HepG2 (cell line): ENCODE measurements around the gene TBCCD1. TPM values are rescaled to one million over a fixed set of nuclear protein-coding genes. Genes with fewer than 3 reads are reported as not detected.

Experiments used
- DPF2 ChIP-seq: sonication (generic); formaldehyde crosslinking; IDR thresholded peaks from 2 replicates; pipeline ENCODE4 v1.4.0; 2020; ENCODE audit warnings: mild to moderate bottlenecking, low read depth, missing genetic modification reagents, borderline replicate concordance
- ERF ChIP-seq: IDR thresholded peaks from 2 replicates; pipeline ENCODE4 v1.6.1; 2018; ENCODE audit warnings: missing biosample characterization, missing genetic modification reagents
- ESRRA ChIP-seq: sonication (generic); formaldehyde crosslinking; IDR thresholded peaks from 2 replicates; pipeline ENCODE4 v1.5.1; 2020; ENCODE audit warnings: mild to moderate bottlenecking, low read depth, missing genetic modification reagents
- FOXC1 ChIP-seq: sonication (generic); formaldehyde crosslinking; IDR thresholded peaks from 2 replicates; pipeline ENCODE4 v1.8.0; 2022; ENCODE audit warnings: mild to moderate bottlenecking, missing genetic modification reagents, borderline replicate concordance
- FOXK2 ChIP-seq: fragments of 450-650 bp; IDR thresholded peaks from 2 replicates; pipeline ENCODE4 v1.6.1; 2016
- HHEX ChIP-seq: IDR thresholded peaks from 2 replicates; pipeline ENCODE4 v1.6.1; 2016; ENCODE audit warnings: control low read depth
- PAWR ChIP-seq: sonication (generic); formaldehyde crosslinking; IDR thresholded peaks from 2 replicates; pipeline ENCODE4 v1.4.0; 2020; ENCODE audit warnings: missing genetic modification reagents, mild to moderate bottlenecking, borderline replicate concordance
- PAX8 ChIP-seq: sonication (generic); formaldehyde crosslinking; IDR thresholded peaks from 2 replicates; pipeline ENCODE4 v1.8.0; 2022; ENCODE audit warnings: mild to moderate bottlenecking, missing genetic modification reagents, borderline replicate concordance
- RBM22 ChIP-seq: fragments of 200-400 bp; formaldehyde crosslinking; optimal IDR thresholded peaks from 2 replicates; pipeline ENCODE3; 2017; ENCODE audit warnings: mild to moderate bottlenecking, low read length, moderate library complexity
- RORA ChIP-seq: sonication (generic); formaldehyde crosslinking; IDR thresholded peaks from 2 replicates; pipeline ENCODE4 v1.5.0; 2020; ENCODE audit warnings: mild to moderate bottlenecking, missing genetic modification reagents, moderate library complexity
- TBL1XR1 ChIP-seq: fragments of 150-350 bp; IDR thresholded peaks from 2 replicates; pipeline ENCODE4 v1.6.1; 2014; ENCODE audit warnings: borderline replicate concordance, low read length; ENCODE audit not compliant: partially characterized antibody
- ZFX ChIP-seq: sonication (generic); formaldehyde crosslinking; IDR thresholded peaks from 2 replicates; pipeline ENCODE4 v1.4.0; 2020; ENCODE audit warnings: mild to moderate bottlenecking, low read depth, missing genetic modification reagents, moderate library complexity
- ZNF383 ChIP-seq: sonication (generic); formaldehyde crosslinking; IDR thresholded peaks from 2 replicates; pipeline ENCODE4 v1.4.0; 2020; ENCODE audit warnings: missing genetic modification reagents, mild to moderate bottlenecking, borderline replicate concordance
- ZNF605 ChIP-seq: sonication (generic); formaldehyde crosslinking; IDR thresholded peaks from 2 replicates; pipeline ENCODE4 v1.8.0; 2022; ENCODE audit warnings: mild to moderate bottlenecking, missing genetic modification reagents
- ZNF777 ChIP-seq: sonication (generic); formaldehyde crosslinking; IDR thresholded peaks from 2 replicates; pipeline ENCODE4 v1.4.0; 2020; ENCODE audit warnings: missing genetic modification reagents
- ZZZ3 ChIP-seq: sonication (generic); formaldehyde crosslinking; IDR thresholded peaks from 2 replicates; pipeline ENCODE4 v1.4.0; 2020; ENCODE audit warnings: missing genetic modification reagents, mild to moderate bottlenecking, borderline replicate concordance
- polyA plus RNA-seq, 8 experiments: library from polyadenylated mRNA; depleted of rRNA in 3 of 8; stranded (reverse) in 7 of 8; unstranded in 1 of 8; fragments of >200 nt; fragmentation: Illumina TruSeq in 4 of 8; extraction: Trizol in 4 of 8; gene quantifications; 2 replicates each; pipeline versions ENCODE4 v1.2.1 to v1.2.3, GENCODE V29; 2011 to 2016; ENCODE audit warnings: low read depth in 4 of 8, missing spikeins in 1 of 8, mixed read lengths in 1 of 8; ENCODE audit not compliant: insufficient read depth in 1 of 8
- total RNA-seq, 5 experiments: library from RNA; depleted of rRNA; stranded (reverse); fragments of >200 nt; fragmentation: Illumina TruSeq; extraction: Trizol; gene quantifications; 2 replicates each; pipeline ENCODE4 v1.2.3, GENCODE V29; 2016; ENCODE audit warnings: low read depth in 1 of 5
- TF ChIP-seq, protein P1 (sequence below): sonication (generic); formaldehyde crosslinking; IDR thresholded peaks from 2 replicates; pipeline ENCODE4 v1.5.0; 2020; ENCODE audit warnings: mild to moderate bottlenecking, missing genetic modification reagents
- TF ChIP-seq, protein P2 (sequence below): sonication (generic); formaldehyde crosslinking; conservative IDR thresholded peaks from 2 replicates; pipeline ENCODE4 v1.4.0; 2020; ENCODE audit warnings: missing genetic modification reagents
- TF ChIP-seq, protein P3 (sequence below): sonication (generic); formaldehyde crosslinking; conservative IDR thresholded peaks from 2 replicates; pipeline ENCODE4 v1.8.0; 2022; ENCODE audit warnings: missing genetic modification reagents
- TF ChIP-seq, protein P4 (sequence below): sonication (generic); formaldehyde crosslinking; IDR thresholded peaks from 2 replicates; pipeline ENCODE4 v1.8.0; 2022; ENCODE audit warnings: missing genetic modification reagents, mild to moderate bottlenecking, borderline replicate concordance
- TF ChIP-seq, protein P5 (sequence below): sonication (generic); formaldehyde crosslinking; IDR thresholded peaks from 2 replicates; pipeline ENCODE4 v1.4.0; 2020; ENCODE audit warnings: missing genetic modification reagents

The TBCCD1 gene
- total and polyA plus RNA-seq, 2 of the 13 experiments (the other 11 are each of a cell fraction or from before 2014, with no cell fraction given) = 13.6 to 16.2 TPM

DNA sequence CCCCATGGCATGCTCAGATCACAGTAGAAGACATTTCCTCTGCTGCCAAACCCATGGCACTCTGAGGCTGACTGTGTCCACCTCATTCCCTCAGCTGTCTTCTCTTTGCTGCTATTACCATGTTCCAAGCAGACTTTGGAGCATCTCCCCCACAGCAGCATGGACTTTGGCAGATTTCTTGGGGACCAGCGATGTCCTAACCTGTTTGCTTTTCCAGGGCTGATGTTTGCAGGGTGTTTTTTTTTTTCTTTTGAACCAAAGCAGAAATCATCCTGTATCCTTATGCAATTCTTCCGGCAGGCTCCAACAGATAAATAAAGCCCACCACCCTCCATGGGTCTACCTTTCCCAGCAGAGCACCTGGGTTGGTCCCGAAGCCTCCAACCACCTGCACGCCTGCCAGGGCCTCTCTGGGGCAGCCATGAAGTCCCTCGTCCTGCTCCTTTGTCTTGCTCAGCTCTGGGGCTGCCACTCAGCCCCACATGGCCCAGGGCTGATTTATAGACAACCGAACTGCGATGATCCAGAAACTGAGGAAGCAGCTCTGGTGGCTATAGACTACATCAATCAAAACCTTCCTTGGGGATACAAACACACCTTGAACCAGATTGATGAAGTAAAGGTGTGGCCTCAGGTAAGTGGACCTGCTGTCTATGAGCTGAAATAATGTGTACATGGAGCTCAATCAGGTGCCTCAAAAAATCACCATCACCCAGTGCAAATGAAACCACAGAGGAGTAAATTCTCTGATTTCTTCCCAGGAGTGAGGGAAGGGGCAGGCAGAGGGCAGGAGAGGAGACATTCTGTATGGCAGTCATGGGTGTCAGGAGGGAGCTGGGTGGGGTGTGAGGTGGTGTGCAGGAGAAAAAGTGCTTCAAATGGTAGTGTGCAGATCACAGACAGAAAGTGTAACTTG lies 45.8 kb upstream of the TBCCD1 start, which contains the start of gene AHSG (continued):
- TF ChIP-seq, protein P1, sequence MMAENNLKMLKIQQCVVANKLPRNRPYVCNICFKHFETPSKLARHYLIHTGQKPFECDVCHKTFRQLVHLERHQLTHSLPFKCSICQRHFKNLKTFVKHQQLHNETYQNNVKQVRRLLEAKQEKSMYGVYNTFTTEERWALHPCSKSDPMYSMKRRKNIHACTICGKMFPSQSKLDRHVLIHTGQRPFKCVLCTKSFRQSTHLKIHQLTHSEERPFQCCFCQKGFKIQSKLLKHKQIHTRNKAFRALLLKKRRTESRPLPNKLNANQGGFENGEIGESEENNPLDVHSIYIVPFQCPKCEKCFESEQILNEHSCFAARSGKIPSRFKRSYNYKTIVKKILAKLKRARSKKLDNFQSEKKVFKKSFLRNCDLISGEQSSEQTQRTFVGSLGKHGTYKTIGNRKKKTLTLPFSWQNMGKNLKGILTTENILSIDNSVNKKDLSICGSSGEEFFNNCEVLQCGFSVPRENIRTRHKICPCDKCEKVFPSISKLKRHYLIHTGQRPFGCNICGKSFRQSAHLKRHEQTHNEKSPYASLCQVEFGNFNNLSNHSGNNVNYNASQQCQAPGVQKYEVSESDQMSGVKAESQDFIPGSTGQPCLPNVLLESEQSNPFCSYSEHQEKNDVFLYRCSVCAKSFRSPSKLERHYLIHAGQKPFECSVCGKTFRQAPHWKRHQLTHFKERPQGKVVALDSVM (CRISPR knock-in tag) = peak; percentile 39; the same call in 1 of the 2 replicates
- TF ChIP-seq, protein P2, sequence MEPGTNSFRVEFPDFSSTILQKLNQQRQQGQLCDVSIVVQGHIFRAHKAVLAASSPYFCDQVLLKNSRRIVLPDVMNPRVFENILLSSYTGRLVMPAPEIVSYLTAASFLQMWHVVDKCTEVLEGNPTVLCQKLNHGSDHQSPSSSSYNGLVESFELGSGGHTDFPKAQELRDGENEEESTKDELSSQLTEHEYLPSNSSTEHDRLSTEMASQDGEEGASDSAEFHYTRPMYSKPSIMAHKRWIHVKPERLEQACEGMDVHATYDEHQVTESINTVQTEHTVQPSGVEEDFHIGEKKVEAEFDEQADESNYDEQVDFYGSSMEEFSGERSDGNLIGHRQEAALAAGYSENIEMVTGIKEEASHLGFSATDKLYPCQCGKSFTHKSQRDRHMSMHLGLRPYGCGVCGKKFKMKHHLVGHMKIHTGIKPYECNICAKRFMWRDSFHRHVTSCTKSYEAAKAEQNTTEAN (CRISPR knock-in tag) = peak; percentile 91
- peak; percentile 94 for TF ChIP-seq ZNF605 (CRISPR knock-in tag)
- peak; percentile 71 for TF ChIP-seq ZFX
- peak; percentile 69 for TF ChIP-seq ESRRA (CRISPR knock-in tag)
- no peak for TF ChIP-seq ZNF383 (CRISPR knock-in tag)
- peak; percentile 89 for TF ChIP-seq TBL1XR1
- TF ChIP-seq ZZZ3 (CRISPR knock-in tag) = peak; percentile 87; the same call in 1 of the 2 replicates
- TF ChIP-seq, protein P3, sequence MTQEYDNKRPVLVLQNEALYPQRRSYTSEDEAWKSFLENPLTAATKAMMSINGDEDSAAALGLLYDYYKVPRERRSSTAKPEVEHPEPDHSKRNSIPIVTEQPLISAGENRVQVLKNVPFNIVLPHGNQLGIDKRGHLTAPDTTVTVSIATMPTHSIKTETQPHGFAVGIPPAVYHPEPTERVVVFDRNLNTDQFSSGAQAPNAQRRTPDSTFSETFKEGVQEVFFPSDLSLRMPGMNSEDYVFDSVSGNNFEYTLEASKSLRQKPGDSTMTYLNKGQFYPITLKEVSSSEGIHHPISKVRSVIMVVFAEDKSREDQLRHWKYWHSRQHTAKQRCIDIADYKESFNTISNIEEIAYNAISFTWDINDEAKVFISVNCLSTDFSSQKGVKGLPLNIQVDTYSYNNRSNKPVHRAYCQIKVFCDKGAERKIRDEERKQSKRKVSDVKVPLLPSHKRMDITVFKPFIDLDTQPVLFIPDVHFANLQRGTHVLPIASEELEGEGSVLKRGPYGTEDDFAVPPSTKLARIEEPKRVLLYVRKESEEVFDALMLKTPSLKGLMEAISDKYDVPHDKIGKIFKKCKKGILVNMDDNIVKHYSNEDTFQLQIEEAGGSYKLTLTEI (CRISPR knock-in tag) = no peak
- TF ChIP-seq FOXC1 (CRISPR knock-in tag) = peak; percentile 42; the same call in 1 of the 2 replicates
- peak; percentile 82 for TF ChIP-seq ERF (CRISPR knock-in tag)
- peak; percentile 95 for TF ChIP-seq RBM22
- TF ChIP-seq ZNF777 (CRISPR knock-in tag) = peak; percentile 12; the same call in 1 of the 2 replicates
- peak; percentile 72; the same call in 1 of the 2 replicates for TF ChIP-seq PAX8 (CRISPR knock-in tag)
- TF ChIP-seq, protein P4, sequence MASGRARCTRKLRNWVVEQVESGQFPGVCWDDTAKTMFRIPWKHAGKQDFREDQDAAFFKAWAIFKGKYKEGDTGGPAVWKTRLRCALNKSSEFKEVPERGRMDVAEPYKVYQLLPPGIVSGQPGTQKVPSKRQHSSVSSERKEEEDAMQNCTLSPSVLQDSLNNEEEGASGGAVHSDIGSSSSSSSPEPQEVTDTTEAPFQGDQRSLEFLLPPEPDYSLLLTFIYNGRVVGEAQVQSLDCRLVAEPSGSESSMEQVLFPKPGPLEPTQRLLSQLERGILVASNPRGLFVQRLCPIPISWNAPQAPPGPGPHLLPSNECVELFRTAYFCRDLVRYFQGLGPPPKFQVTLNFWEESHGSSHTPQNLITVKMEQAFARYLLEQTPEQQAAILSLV (CRISPR knock-in tag) = peak; percentile 87
- peak; percentile 70; the same call in 1 of the 2 replicates for TF ChIP-seq RORA (CRISPR knock-in tag)
- TF ChIP-seq, protein P5, sequence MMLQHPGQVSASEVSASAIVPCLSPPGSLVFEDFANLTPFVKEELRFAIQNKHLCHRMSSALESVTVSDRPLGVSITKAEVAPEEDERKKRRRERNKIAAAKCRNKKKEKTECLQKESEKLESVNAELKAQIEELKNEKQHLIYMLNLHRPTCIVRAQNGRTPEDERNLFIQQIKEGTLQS (CRISPR knock-in tag) = peak; percentile 69; the same call in 1 of the 2 replicates
- no peak for TF ChIP-seq PAWR
- TF ChIP-seq FOXK2 = peak; percentile 81; the same call in 1 of the 2 replicates
- peak; percentile 94 for TF ChIP-seq DPF2 (CRISPR knock-in tag)
- peak; percentile 60 for TF ChIP-seq HHEX (CRISPR knock-in tag)
